HG03139 (cell line): ENCODE results near the gene ITPR1.

Source experiments
- ATAC-seq: cut with Tn5 transposase; IDR thresholded peaks from one replicate; pipeline ENCODE4 v1.9.1; 2021; ENCODE audit not compliant: unreplicated experiment

ITPR1 gene

GRCh38 chr3:4770561-4770960 is 277.4 kb downstream of the ITPR1 start:
- ATAC-seq = no peak

- no peak for ATAC-seq
Measured at GRCh38 chr3:4771243-4771642, 278.1 kb downstream of the ITPR1 start.

- ATAC-seq = no peak
Measured at GRCh38 chr3:4772171-4772804, 279.1 kb downstream of the ITPR1 start.

- ATAC-seq = no peak
Measured at GRCh38 chr3:4772858-4773257, 279.7 kb downstream of the ITPR1 start.

- ATAC-seq = no peak
Measured at GRCh38 chr3:4773583-4773982, 280.4 kb downstream of the ITPR1 start.

GRCh38 chr3:4774531-4774930 is 281.4 kb downstream of the ITPR1 start:
- ATAC-seq = no peak

- ATAC-seq = peak; percentile 36
Measured at GRCh38 chr3:4776399-4776979, 283.3 kb downstream of the ITPR1 start.

- ATAC-seq = peak; percentile 72
Measured at GRCh38 chr3:4776980-4777581, 283.9 kb downstream of the ITPR1 start.

GRCh38 chr3:4778119-4778518 is 285.0 kb downstream of the ITPR1 start:
- ATAC-seq = no peak

- ATAC-seq = no peak
Measured at GRCh38 chr3:4778740-4779139, 285.6 kb downstream of the ITPR1 start.

- ATAC-seq = no peak
Measured at GRCh38 chr3:4780545-4780957, 287.4 kb downstream of the ITPR1 start.

- ATAC-seq = no peak
Measured at GRCh38 chr3:4782095-4782494, 288.9 kb downstream of the ITPR1 start.

- ATAC-seq = no peak
Measured at GRCh38 chr3:4785551-4785950, 292.4 kb downstream of the ITPR1 start.

- ATAC-seq = no peak
Measured at GRCh38 chr3:4786431-4786830, 293.3 kb downstream of the ITPR1 start.

GRCh38 chr3:4791358-4791757 is 298.2 kb downstream of the ITPR1 start:
- ATAC-seq = no peak

GRCh38 chr3:4793311-4793710 is 300.2 kb downstream of the ITPR1 start:
- ATAC-seq = no peak

- ATAC-seq = no peak
Measured at GRCh38 chr3:4794331-4794730, 301.2 kb downstream of the ITPR1 start.

- no peak for ATAC-seq
Measured at GRCh38 chr3:4794798-4795197, 301.6 kb downstream of the ITPR1 start.

GRCh38 chr3:4795905-4796304 is 302.8 kb downstream of the ITPR1 start:
- no peak for ATAC-seq

- no peak for ATAC-seq
Measured at GRCh38 chr3:4797201-4797705, 304.1 kb downstream of the ITPR1 start.

- no peak for ATAC-seq
Measured at GRCh38 chr3:4799266-4800256, 306.4 kb downstream of the ITPR1 start.
